Fibroblast of villous mesenchyme (primary cell): ENCODE results near the gene PGLYRP2. TPM values are rescaled to one million over a fixed set of nuclear protein-coding genes. Genes with fewer than 3 reads are reported as not detected.

Source experiments
- DNase-seq: peaks from one replicate; pipeline ENCODE4 v3.0.0-alpha.2; 2010; ENCODE audit warnings: low read depth
- H3K4me3 ChIP-seq: 2 replicates; pipeline ENCODE4 v1.5.1; 2011; ENCODE audit warnings: low read depth, mild to moderate bottlenecking, low read length
- total RNA-seq: library from RNA; depleted of rRNA; stranded (reverse); fragments of >200 nt; gene quantifications from 2 replicates; pipeline ENCODE4 v1.2.3, GENCODE V29; 2012
- TF ChIP-seq, protein P1 (sequence below): IDR thresholded peaks from 2 replicates; pipeline ENCODE4 v1.5.1; 2012; ENCODE audit warnings: low read depth, mild to moderate bottlenecking, low read length; ENCODE audit not compliant: insufficient read depth

Gene PGLYRP2
- total RNA-seq, 1 donor = not detected

DNA sequence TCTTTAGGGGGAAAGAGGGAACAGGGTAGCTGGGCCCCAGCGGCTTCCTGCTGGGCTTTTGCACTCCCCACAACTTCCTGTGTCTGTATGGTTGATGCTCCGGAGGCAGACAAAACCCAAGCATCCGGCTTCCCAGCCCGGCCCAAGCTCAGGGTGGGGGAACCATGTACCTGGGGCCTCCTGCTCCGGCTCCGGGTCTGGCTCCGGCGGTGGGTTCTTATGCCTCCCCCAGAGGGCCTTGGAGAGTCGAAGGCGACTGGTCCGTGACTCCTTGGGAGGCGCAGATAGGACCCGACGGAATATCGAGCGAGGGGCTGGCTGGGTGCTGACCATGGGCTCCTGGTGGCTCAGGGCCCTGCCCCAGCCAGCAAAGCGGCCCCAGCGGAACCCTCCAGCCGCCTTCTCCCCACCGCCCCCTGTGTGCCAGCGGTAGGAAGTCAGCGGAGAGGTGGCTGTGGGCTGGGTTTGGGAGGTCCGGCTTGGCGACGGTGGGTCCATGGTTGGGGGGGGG is 15.4 kb downstream of the PGLYRP2 start:
- TF ChIP-seq, protein P1, sequence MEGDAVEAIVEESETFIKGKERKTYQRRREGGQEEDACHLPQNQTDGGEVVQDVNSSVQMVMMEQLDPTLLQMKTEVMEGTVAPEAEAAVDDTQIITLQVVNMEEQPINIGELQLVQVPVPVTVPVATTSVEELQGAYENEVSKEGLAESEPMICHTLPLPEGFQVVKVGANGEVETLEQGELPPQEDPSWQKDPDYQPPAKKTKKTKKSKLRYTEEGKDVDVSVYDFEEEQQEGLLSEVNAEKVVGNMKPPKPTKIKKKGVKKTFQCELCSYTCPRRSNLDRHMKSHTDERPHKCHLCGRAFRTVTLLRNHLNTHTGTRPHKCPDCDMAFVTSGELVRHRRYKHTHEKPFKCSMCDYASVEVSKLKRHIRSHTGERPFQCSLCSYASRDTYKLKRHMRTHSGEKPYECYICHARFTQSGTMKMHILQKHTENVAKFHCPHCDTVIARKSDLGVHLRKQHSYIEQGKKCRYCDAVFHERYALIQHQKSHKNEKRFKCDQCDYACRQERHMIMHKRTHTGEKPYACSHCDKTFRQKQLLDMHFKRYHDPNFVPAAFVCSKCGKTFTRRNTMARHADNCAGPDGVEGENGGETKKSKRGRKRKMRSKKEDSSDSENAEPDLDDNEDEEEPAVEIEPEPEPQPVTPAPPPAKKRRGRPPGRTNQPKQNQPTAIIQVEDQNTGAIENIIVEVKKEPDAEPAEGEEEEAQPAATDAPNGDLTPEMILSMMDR = no peak
- DNase-seq = no peak
- H3K4me3 ChIP-seq = no peak overlapping the region

DNA sequence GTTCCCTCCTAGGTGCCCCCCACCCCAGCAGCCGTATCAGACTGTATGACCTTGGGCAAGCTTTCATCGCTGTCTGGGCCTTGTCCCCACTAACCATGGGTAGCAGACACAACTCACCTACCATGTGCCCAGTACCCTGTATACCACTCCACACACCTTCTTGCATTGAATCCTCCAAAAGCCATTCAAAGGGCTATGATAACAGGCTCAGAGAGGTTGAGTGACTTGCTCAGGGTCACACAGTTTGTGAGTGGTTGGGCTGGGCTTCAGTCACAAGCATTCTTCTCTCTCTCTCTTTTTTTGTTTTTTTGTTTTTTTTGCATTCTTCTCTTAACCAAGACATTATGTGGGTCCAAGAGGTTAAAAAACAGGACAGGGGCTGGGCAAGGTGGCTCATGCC is 17.6 kb downstream of the PGLYRP2 start:
- TF ChIP-seq, protein P1 = no peak
- no peak overlapping the region for H3K4me3 ChIP-seq
- no peak for DNase-seq

DNA sequence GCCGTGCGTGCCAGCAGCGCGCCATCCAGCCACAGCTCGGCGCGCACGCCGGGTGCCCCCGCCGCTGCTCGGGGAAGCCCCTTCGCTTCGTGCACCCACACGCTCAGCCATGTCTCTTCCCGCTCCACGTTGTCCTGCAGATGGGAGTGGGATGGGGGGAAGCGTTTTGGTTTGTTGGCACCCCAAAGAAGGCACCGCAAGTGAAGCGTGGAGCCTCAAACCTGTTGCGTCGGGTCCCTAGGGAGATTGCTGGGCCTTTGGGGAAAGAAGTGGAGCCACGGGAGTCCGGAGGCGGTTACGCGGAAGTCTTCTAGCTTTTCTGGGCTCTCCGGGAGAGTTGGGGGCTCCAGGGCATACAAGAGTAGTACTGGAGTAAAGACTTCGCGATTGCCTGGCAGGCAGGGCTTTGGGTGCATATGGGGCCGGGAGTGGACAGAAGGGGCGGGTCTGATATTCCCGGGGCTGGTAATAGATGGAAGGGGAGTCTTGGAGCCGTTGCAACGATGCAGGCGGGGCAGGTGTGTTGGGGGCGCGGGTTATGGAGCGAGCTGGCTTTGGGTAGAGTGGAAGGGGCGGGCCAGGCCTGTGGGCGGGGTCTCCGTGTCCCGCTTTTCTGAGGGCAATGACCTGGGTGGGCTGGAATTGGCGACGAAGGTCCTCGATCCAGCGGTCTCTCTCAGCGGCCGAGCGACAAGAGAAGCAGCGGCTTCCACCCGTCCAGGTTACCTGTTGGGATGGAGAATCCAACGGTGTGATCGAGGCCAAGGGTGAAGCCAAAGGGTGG is 21.4 kb downstream of the PGLYRP2 start:
- no peak overlapping the region for H3K4me3 ChIP-seq
- TF ChIP-seq, protein P1 = no peak
- no peak for DNase-seq

DNA sequence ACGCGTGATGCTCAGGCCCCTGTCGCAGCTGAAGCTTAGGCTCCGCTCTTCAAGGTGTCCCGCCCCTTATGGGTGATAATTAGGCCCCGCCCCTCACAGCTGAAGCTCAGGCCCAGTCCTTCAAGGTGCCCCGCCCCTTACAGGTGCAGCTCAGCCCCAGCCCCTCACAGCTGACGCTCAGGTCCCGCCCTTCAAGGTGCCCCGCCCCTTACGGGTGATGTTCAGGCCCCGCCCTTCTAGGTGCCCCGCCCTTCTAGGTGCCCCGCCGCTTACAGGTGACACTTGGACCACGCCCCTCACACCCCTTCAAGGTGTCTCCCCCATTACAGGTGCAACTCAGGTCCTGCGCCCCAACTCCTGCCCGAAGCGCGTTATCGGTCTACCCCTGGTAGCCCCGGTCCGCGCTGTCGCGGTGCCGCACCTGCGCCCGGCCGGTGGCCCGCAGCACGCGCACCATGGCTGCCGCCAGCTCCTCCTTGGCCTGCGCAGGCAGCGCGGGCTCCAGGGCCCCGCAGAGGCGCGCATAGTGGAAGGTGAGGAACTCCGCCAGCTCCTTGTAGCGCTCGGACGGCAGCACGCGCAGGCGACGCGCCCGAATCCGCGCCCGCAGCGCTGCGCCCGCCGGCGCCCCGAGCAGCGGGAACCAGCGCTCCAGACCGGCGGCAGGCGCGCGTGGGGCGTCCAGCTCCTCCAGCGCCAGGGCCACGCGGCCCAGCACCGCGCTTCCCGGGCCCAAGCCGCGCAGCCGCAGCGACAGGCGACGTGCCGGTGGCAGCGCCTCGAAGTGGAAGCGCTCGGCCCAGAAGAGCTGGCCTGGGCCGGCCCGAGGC is 22.2 kb downstream of the PGLYRP2 start:
- no peak overlapping the region for H3K4me3 ChIP-seq
- TF ChIP-seq, protein P1 = no peak
- no peak for DNase-seq

DNA sequence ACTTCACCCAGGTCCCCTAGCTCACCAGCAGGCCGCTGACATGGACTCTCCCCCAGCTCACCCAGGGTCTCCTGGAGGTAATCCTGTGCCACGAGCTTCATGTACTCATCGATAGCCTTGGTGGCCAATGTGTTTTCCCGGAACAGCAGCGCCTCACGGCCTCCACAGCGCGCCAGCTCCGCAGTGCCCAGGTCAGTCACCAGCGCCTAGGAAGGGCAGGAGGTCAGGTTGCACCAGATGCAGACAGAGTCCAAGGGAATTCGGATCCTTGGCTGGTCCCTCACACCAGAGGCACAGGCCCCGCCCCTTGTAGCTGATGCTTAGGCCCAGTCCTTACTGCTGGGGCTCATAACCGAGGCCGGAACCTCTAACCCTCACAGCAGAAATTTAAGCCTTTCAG is 22.9 kb downstream of the PGLYRP2 start:
- H3K4me3 ChIP-seq = no peak overlapping the region
- DNase-seq = no peak
- TF ChIP-seq, protein P1 = no peak

DNA sequence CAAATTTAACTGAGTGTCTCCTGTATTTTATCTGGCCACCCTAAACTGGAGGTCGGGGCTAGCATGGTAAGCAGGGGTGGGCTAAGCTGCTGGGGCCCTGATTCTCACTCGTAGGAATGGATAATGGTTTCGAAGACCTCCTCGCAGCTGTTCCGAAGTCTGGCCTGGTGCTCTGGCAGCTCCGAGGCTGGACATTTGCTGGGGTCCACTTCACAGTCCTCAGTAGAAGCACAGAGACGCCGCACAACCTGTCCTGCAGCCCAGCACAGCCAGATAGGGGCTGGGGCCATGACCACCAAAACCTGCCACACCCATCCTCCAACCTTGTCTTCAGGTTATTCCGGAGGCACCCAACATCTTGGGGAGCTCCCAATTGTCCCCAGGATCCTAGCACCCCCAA is 23.3 kb downstream of the PGLYRP2 start:
- no peak overlapping the region for H3K4me3 ChIP-seq
- DNase-seq = no peak
- TF ChIP-seq, protein P1 = no peak
